IMR-90 (cell line): Measurements from ENCODE around the gene PDCD10. TPM values are rescaled to one million over a fixed set of nuclear protein-coding genes. Genes with fewer than 3 reads are reported as not detected.

Experiments
- ATAC-seq: fragments of 200-7000 bp; cut with Tn5 transposase; 2 replicates; pipeline ENCODE4 v1.9.1; 2020; ENCODE audit warnings: low read depth, mild to moderate bottlenecking, moderate library complexity
- BruUV-seq: library from RNA; stranded (reverse); fragments of 400-500 nt; replicated peaks from 2 replicates; lab custom pipeline; 2021; lab: Mats Ljungman, UMichigan
- CTCF ChIA-PET: fragments of 300-600 bp; formaldehyde crosslinking; extraction: SDS; loops from one replicate; lab custom pipeline; 2021; ENCODE audit warnings: antibody characterized with exemption; lab: Yijun Ruan, JAX
- POLR2A ChIA-PET: fragments of 300-600 bp; sonication (Branson Sonifier 250); formaldehyde crosslinking; loops from one replicate; lab custom pipeline; 2022; ENCODE audit warnings: antibody characterized with exemption; ENCODE audit not compliant: unreplicated experiment; lab: Charles Lee
- DNase-seq: peaks from one replicate; pipeline ENCODE4 v3.0.0; 2013
- H2AFZ ChIP-seq: replicated peaks from 2 replicates; pipeline ENCODE3; 2013; ENCODE audit warnings: low read length, mild to moderate bottlenecking; ENCODE audit not compliant: poor library complexity
- H2AK5ac ChIP-seq: 2 replicates; pipeline ENCODE4 v1.6.1; 2013; ENCODE audit warnings: low read depth, low read length, inconsistent platforms
- H2AK9ac ChIP-seq: replicated peaks from 2 replicates; pipeline ENCODE3; 2013; ENCODE audit warnings: mild to moderate bottlenecking, low read depth, low read length, moderate library complexity; ENCODE audit not compliant: poor library complexity
- H2BK120ac ChIP-seq: 2 replicates; pipeline ENCODE4 v1.6.1; 2013; ENCODE audit warnings: low read depth, low read length, inconsistent platforms
- H2BK15ac ChIP-seq: 3 replicates; pipeline ENCODE4 v1.6.1; 2013; ENCODE audit warnings: low read depth, low read length, inconsistent platforms
- H2BK20ac ChIP-seq: 2 replicates; pipeline ENCODE4 v1.6.1; 2013; ENCODE audit warnings: low read depth, mild to moderate bottlenecking, inconsistent platforms, low read length, moderate library complexity
- H2BK5ac ChIP-seq: 2 replicates; pipeline ENCODE4 v1.6.1; 2013; ENCODE audit warnings: mild to moderate bottlenecking, low read depth, low read length, inconsistent platforms; ENCODE audit not compliant: poor library complexity, severe bottlenecking
- H3K14ac ChIP-seq: replicated peaks from 2 replicates; pipeline ENCODE4 v1.6.1; 2013; ENCODE audit warnings: low read depth, low read length, inconsistent platforms
- H3K18ac ChIP-seq: 2 replicates; pipeline ENCODE4 v1.6.1; 2013; ENCODE audit warnings: low read depth, low read length, control low read depth
- H3K23ac ChIP-seq: 2 replicates; pipeline ENCODE4 v1.6.1; 2013; ENCODE audit warnings: low read depth, low read length, inconsistent platforms
- H3K27ac ChIP-seq: 2 replicates; pipeline ENCODE4 v1.5.1; 2013; ENCODE audit warnings: mild to moderate bottlenecking, control low read depth, low read length; ENCODE audit not compliant: insufficient read depth
- H3K27me3 ChIP-seq: 2 replicates; pipeline ENCODE4 v1.6.1; 2013; ENCODE audit warnings: low read length; ENCODE audit not compliant: control insufficient read depth, insufficient read depth
- H3K36me3 ChIP-seq: 2 replicates; pipeline ENCODE4 v1.6.1; 2013; ENCODE audit warnings: low read length, mixed read lengths; ENCODE audit not compliant: control insufficient read depth, insufficient read depth
- H3K4ac ChIP-seq: 2 replicates; pipeline ENCODE4 v1.6.1; 2013; ENCODE audit warnings: low read depth, low read length, inconsistent platforms
- H3K4me1 ChIP-seq: 2 replicates; pipeline ENCODE4 v1.6.1; 2013; ENCODE audit warnings: low read length, mixed read lengths; ENCODE audit not compliant: control insufficient read depth, insufficient read depth
- H3K4me2 ChIP-seq: 2 replicates; pipeline ENCODE4 v1.6.1; 2013; ENCODE audit warnings: low read depth, mild to moderate bottlenecking, control low read depth, low read length, moderate library complexity
- H3K4me3 ChIP-seq: 2 replicates; pipeline ENCODE4 v1.5.1; 2013; ENCODE audit warnings: low read depth, mild to moderate bottlenecking, control low read depth, low read length, moderate library complexity; ENCODE audit not compliant: insufficient read depth
- H3K56ac ChIP-seq: 2 replicates; pipeline ENCODE4 v1.6.1; 2013; ENCODE audit warnings: low read length, inconsistent platforms; ENCODE audit not compliant: insufficient read depth; ENCODE audit errors: extremely low read depth
- H3K79me1 ChIP-seq, 2 experiments: 2 replicates each; pipeline ENCODE4 v1.6.1; 2013; ENCODE audit warnings: low read length in 2 of 2, inconsistent platforms in 1 of 2, low read depth in 1 of 2
- H3K9ac ChIP-seq: 2 replicates; pipeline ENCODE4 v1.6.1; 2013; ENCODE audit warnings: low read depth, low read length, control low read depth
- H3K9me1 ChIP-seq: 2 replicates; pipeline ENCODE4 v1.6.1; 2013; ENCODE audit warnings: low read length, inconsistent platforms; ENCODE audit not compliant: insufficient read depth
- H3K9me3 ChIP-seq: 2 replicates; pipeline ENCODE4 v1.6.1; 2013; ENCODE audit warnings: low read length; ENCODE audit not compliant: control insufficient read depth, insufficient read depth
- H4K20me1 ChIP-seq: 2 replicates; pipeline ENCODE4 v1.6.1; 2013; ENCODE audit warnings: low read length, inconsistent platforms; ENCODE audit not compliant: insufficient read depth
- H4K5ac ChIP-seq: 2 replicates; pipeline ENCODE4 v1.6.1; 2013; ENCODE audit warnings: mild to moderate bottlenecking, low read depth, low read length, control low read depth
- H4K8ac ChIP-seq, 2 experiments: 2 replicates each; pipeline ENCODE4 v1.6.1; 2013; ENCODE audit warnings: low read depth in 2 of 2, low read length in 2 of 2, control low read depth in 1 of 2, inconsistent platforms in 1 of 2
- H4K91ac ChIP-seq: 2 replicates; pipeline ENCODE4 v1.6.1; 2013; ENCODE audit warnings: low read depth, low read length, inconsistent platforms; ENCODE audit not compliant: insufficient read depth
- BHLHE40 ChIP-seq: fragments of 150-350 bp; IDR thresholded peaks from 2 replicates; pipeline ENCODE4 v1.6.1; 2016; ENCODE audit warnings: mild to moderate bottlenecking, low read depth, low read length
- CEBPB ChIP-seq: IDR thresholded peaks from 2 replicates; pipeline ENCODE4 v1.6.1; 2012; ENCODE audit warnings: low read depth, low read length, improper control_type of control experiment
- CHD1 ChIP-seq: IDR thresholded peaks from 2 replicates; pipeline ENCODE4 v1.6.1; 2012; ENCODE audit warnings: low read depth, low read length, improper control_type of control experiment
- CTCF ChIP-seq: conservative IDR thresholded peaks from 2 replicates; pipeline ENCODE4 v1.5.1; 2012; ENCODE audit warnings: mild to moderate bottlenecking, low read depth, low read length, improper control_type of control experiment
- ELK1 ChIP-seq: fragments of 150-350 bp; IDR thresholded peaks from 2 replicates; pipeline ENCODE4 v1.6.1; 2016; ENCODE audit warnings: low read depth, mild to moderate bottlenecking, low read length, moderate library complexity, borderline replicate concordance
- FOS ChIP-seq: fragments of 150-350 bp; IDR thresholded peaks from 2 replicates; pipeline ENCODE4 v1.6.1; 2016; ENCODE audit warnings: low read depth, low read length
- MAFK ChIP-seq: IDR thresholded peaks from 2 replicates; pipeline ENCODE4 v1.6.1; 2012; ENCODE audit warnings: low read depth, low read length, improper control_type of control experiment
- MAZ ChIP-seq: IDR thresholded peaks from 2 replicates; pipeline ENCODE4 v1.6.1; 2012; ENCODE audit warnings: low read depth, mild to moderate bottlenecking, low read length, improper control_type of control experiment, moderate library complexity, borderline replicate concordance
- MXI1 ChIP-seq: IDR thresholded peaks from 2 replicates; pipeline ENCODE4 v1.6.1; 2012; ENCODE audit warnings: low read depth, mild to moderate bottlenecking, low read length, moderate library complexity, borderline replicate concordance
- NFE2L2 ChIP-seq: fragments of 150-350 bp; IDR thresholded peaks from 2 replicates; pipeline ENCODE4 v1.6.1; 2016; ENCODE audit warnings: low read depth, mild to moderate bottlenecking, low read length
- POLR2A ChIP-seq: IDR thresholded peaks from 2 replicates; pipeline ENCODE4 v1.6.1; 2012; ENCODE audit warnings: mild to moderate bottlenecking, low read depth, low read length
- RAD21 ChIP-seq: IDR thresholded peaks from 2 replicates; pipeline ENCODE4 v1.6.1; 2012; ENCODE audit warnings: low read length, improper control_type of control experiment
- RCOR1 ChIP-seq: IDR thresholded peaks from 2 replicates; pipeline ENCODE4 v1.6.1; 2012; ENCODE audit warnings: mild to moderate bottlenecking, low read length, improper control_type of control experiment; ENCODE audit not compliant: insufficient replicate concordance
- RFX5 ChIP-seq: IDR thresholded peaks from 2 replicates; pipeline ENCODE4 v1.8.0; 2012; ENCODE audit warnings: low read depth, mild to moderate bottlenecking, low read length, moderate library complexity
- SMC3 ChIP-seq: fragments of 150-350 bp; IDR thresholded peaks from 2 replicates; pipeline ENCODE4 v1.6.1; 2016; ENCODE audit warnings: low read depth, mild to moderate bottlenecking, antibody characterized with exemption, low read length, moderate library complexity
- USF2 ChIP-seq: fragments of 150-350 bp; IDR thresholded peaks from 2 replicates; pipeline ENCODE4 v1.6.1; 2017; ENCODE audit warnings: mild to moderate bottlenecking, antibody characterized with exemption, low read length, low read depth
- WGBS, 2 experiments: methylation state at CpG; one replicate each; pipeline versions ENCODE4 v1.1.5 to v1.1.7; 2013; ENCODE audit warnings: missing lambda C conversion rate in 2 of 2; ENCODE audit not compliant: insufficient read length in 1 of 2; ENCODE audit errors: extremely low coverage in 2 of 2; 5-methylcytosine and 5-hydroxymethylcytosine counted together
- dilution Hi-C: fragments of 300-500 bp; cut with HindIII; formaldehyde crosslinking; loops from one replicate; pipeline ENCODE4 v1.14.3; 2018; ENCODE audit warnings: low sequenced_read_pairs; ENCODE audit not compliant: unreplicated experiment
- in situ Hi-C: fragments of 300-500 bp; cut with MboI; formaldehyde crosslinking; loops from 3 replicates; pipeline ENCODE4 v1.14.3; 2019; ENCODE audit warnings: low sequenced_read_pairs, inconsistent platforms, mixed read lengths
- intact Hi-C: fragments of 100-400 bp; cut with micrococcal nuclease; formaldehyde crosslinking; loops from 2 replicates; pipeline ENCODE4 v1.10.0; 2022
- polyA plus RNA-seq, 3 experiments: library from polyadenylated mRNA; depleted of rRNA; stranded (reverse); fragments of >200 nt; gene quantifications; 2 replicates each; pipeline ENCODE4 v1.2.3, GENCODE V29; 2012; ENCODE audit warnings: low replicate concordance in 1 of 3
- total RNA-seq: library from RNA; depleted of rRNA; stranded (reverse); fragments of >200 nt; gene quantifications from 2 replicates; pipeline ENCODE4 v1.2.3, GENCODE V29; 2012

Gene PDCD10
- total and polyA plus RNA-seq, 2 of the 4 experiments (the other 2 are of a cell fraction) = 36.7 to 47.3 TPM

- no peaks in the 10 kb centered on the region for H3K79me1 ChIP-seq
- no TSS peak for BruUV-seq
- H4K8ac ChIP-seq = no peak overlapping the region
- no peak overlapping the region for H3K9ac ChIP-seq
- no peak overlapping the region for H2BK15ac ChIP-seq
- dilution Hi-C loops (no loop called here), in situ Hi-C loops (no loop called here), intact Hi-C loops (no loop called here)
- H3K4ac ChIP-seq = no peak overlapping the region
- no peak overlapping the region for H2AK5ac ChIP-seq
- H3K4me3 ChIP-seq = no peak overlapping the region
- no peak overlapping the region for H2BK5ac ChIP-seq
- no peaks in the 10 kb centered on the region for H3K9me1 ChIP-seq
- no peak overlapping the region for H2BK120ac ChIP-seq
- H2AFZ ChIP-seq = no peak overlapping the region
- no peak overlapping the region for H3K56ac ChIP-seq
- TF ChIP-seq CEBPB (no peak), BHLHE40 (no peak), FOS (no peak), NFE2L2 (no peak), CHD1 (no peak), RFX5 (no peak), MAZ (no peak), RCOR1 (no peak), USF2 (no peak), MAFK (no peak), RAD21 (no peak), MXI1 (no peak), ELK1 (no peak), POLR2A (no peak), CTCF (no peak), SMC3 (no peak)
- no peak for ATAC-seq
- no peaks in the 10 kb centered on the region for H4K20me1 ChIP-seq
- no peak for DNase-seq
- ChIA-PET POLR2A (no interaction called here), CTCF (no interaction called here)
- H2AK9ac ChIP-seq = no peak overlapping the region
- H3K4me2 ChIP-seq = no peak overlapping the region
- H3K9me3 ChIP-seq = no peaks in the 10 kb centered on the region
- no peak overlapping the region for H3K27ac ChIP-seq
- no CpG with 5 or more reads among the region's 3 CpGs for WGBS, 2 experiments
- H2BK20ac ChIP-seq = no peak overlapping the region
- no peak overlapping the region for H4K91ac ChIP-seq
- H4K5ac ChIP-seq = no peak overlapping the region
- no peaks in the 10 kb centered on the region for H3K27me3 ChIP-seq
- no peak overlapping the region for H3K18ac ChIP-seq
- no peaks in the 10 kb centered on the region for H3K4me1 ChIP-seq
- no peaks in the 10 kb centered on the region for H3K36me3 ChIP-seq
- H3K14ac ChIP-seq = no peak overlapping the region
- H3K23ac ChIP-seq = no peak overlapping the region
Measured at GRCh38 chr3:167750272-167750971, 15.7 kb upstream of the PDCD10 start.
